ENCODE measurements around the gene TRPM4.
A peak's percentile ranks its signal among the peaks of the same experiment; 100 is the strongest.
"Not testable (repeated sequence)": the region's sequence is repeated elsewhere in the genome, so short reads cannot be mapped to it uniquely, and the experiment has no call there.

TRPM4 gene

GRCh38 chr19:49127225-49127624 lies 30.4 kb upstream of the TRPM4 start:
- not testable (repeated sequence) for DNase-seq (ENCODE audit: low read depth)

DNA sequence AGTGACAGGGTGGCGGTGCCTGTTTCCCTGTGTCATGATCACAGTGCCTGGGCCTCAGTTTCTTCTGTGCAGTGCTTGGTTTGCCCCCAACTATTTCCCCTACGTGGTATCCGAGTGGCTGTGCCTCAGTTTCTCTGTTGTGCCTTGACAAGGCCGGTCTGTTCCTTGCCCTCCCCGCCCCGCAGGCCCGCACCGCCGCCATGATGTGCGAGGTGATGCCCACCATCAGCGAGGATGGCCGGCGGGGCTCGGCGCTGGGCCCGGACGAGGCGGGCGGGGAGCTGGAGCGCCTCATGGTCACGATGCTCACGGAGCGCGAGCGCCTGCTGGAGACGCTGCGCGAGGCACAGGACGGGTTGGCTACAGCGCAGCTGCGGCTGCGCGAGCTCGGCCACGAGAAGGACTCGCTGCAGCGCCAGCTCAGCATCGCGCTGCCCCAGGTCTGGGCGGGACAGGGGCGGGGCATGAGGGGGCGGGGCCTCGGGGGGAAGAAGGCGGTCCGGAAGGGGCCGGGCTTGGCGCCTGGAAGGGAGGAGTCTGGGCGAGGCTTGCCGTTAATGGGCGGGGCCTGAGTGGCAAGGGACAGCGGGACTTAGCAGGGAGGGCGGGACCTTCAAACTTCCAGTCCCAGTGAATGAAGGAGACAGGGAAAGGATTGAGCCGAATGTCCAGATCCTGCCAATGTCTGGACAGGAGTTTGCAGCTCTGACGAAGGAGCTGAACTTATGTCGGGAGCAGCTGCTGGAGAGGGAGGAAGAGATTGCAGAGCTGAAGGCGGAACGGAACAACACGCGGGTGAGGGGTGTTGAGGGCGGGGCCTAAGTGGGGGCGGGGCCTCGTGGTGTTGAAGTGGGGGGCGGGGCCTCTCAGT lies 29.7 kb upstream of the TRPM4 start:
- DNase-seq (ENCODE audit: low read depth) = peak; percentile 87

GRCh38 chr19:49128545-49129237 lies 28.9 kb upstream of the TRPM4 start:
- no peak for DNase-seq (ENCODE audit: low read depth)

DNA sequence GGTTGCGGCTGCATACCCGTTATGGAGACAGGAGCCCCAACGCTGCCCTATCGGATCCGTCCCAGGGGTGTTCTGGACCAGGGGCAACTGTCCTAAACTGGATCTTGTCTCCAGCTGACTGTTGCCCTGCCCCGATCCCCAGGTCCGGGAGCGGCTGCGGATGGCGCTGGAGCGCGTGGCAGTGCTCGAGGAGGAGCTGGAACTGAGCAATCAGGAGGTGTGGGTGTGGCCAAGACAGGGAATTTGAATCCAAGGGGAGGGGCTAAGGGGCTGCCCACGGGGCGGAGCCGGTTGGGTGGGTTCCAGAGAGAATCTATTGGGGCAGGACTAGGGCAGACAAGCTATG lies 28.4 kb upstream of the TRPM4 start:
- DNase-seq (ENCODE audit: low read depth) = no peak

GRCh38 chr19:49130325-49130724 lies 27.3 kb upstream of the TRPM4 start:
- DNase-seq (ENCODE audit: low read depth) = no peak

GRCh38 chr19:49132974-49133609 lies 24.5 kb upstream of the TRPM4 start:
- DNase-seq (ENCODE audit: low read depth) = no peak

- no peak for DNase-seq (ENCODE audit: low read depth)
Observed at GRCh38 chr19:49133621-49134454, 23.8 kb upstream of the TRPM4 start.

DNA sequence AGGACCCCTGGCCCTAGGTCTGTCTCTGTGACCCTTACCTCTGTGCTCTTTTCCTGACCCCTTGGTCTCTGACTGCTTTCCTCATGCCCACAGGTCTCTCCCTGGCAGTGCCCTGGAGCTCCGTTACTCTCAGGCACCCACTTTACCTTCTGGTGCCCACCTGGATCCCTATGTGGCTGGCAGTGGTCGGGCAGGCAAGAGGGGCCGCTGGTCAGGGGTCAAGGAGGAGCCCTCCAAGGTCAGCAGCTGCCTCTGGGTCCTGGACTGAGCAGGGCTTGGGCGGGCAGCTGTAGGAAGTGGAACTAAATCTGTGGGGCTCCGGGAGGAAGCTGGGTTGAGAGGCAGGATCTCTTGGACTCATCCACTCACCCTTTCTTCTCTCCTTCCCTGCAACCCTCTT lies 21.9 kb upstream of the TRPM4 start:
- DNase-seq (ENCODE audit: low read depth) = no peak

DNA sequence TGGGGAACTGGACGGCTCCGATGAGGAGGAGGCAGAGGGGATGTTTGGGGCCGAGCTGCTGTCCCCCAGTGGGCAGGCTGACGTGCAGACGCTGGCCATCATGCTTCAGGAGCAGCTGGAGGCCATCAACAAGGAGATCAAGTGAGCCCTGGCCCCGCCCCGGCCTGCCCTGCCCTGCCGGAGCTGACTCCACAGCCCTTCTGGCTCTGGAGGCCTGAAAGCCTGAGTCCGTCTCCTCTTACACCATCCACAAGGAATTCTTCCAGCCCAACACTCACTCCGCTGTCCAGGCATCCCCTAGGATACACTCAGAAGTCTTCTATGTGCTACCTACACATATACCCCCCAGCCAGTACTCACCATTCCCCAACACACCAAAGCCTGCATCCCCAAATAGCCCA lies 20.8 kb upstream of the TRPM4 start:
- no peak for DNase-seq (ENCODE audit: low read depth)

- DNase-seq (ENCODE audit: low read depth) = no peak
Observed at GRCh38 chr19:49140951-49141350, 16.6 kb upstream of the TRPM4 start.

- no peak for DNase-seq (ENCODE audit: low read depth)
Observed at GRCh38 chr19:49141352-49141751, 16.2 kb upstream of the TRPM4 start.

DNA sequence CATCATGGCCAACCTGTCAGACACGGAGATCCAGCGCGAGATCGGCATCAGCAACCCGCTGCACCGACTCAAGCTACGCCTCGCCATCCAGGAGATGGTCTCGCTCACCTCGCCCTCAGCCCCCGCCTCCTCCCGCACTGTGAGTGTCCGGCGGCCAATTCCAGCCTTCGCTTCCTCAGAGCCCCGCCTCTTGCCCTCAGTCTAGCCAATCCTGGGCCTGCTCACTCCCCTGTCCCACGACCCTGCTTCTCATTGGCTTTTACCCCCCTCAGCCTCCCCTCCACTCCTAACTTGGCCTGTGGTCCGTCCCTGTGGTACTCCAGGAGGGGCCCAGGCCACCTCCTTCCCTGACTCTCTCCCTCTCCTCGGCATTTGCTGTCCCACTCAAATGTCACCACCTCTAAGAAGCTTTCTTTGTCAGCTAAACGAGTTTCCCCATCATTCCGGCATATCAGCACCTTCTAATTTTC lies 14.7 kb upstream of the TRPM4 start:
- DNase-seq (ENCODE audit: low read depth) = no peak

DNA sequence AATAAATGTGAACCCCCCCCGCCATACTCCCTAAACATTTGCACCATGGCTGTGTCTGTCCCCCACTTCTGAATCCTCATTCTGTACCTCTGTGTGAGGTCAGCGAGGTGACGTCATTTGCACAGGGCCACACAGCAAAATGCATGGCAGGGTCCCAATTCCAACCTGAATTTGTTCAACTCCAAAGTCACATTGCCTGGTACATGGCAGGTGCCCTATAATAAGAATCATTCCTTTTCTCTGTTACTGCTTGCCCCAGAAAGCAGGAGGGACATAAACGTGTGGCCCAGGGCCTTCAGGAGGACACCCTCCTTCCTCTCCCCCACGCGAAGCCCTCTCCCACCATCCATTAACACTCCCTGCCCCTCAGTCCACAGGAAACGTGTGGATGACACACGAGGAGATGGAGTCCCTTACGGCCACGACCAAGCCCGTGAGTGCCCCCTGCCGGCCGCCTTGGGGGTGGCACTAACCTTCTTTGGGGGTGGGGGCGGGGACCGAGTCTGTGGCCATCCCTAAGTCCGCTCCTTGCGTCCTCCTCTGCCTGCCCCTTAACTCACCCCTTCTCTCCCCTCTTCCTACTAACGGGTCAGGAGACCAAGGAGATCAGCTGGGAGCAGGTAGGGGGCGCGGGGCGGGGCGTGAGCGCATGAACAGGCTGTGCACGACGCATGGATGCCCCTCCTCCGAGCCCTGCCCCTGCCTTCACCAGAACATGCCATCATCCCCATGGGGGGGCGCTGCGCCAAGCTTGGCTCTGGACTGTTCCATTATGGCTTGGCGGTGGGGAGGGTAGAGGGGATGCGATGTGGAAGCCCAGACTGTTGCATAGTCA lies 11.8 kb upstream of the TRPM4 start:
- peak; percentile 62 for DNase-seq (ENCODE audit: low read depth)

DNA sequence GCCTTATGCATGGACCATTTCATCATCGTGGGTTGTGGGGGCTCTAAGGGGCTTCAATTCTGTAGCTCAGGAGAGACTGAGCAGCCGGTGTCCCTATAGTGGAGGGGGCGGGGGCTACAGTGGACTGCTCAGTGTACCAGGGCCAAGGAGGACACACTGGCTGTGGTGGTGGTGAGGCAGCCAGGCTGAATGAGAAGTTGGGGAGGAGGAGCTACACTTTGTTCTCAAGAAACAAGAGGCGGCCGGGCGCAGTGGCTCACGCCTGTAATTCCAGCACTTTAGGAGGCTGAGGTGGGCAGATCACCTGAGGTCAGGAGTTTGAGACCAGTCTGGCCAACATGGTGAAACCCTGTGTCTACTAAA lies 11.2 kb upstream of the TRPM4 start:
- DNase-seq (ENCODE audit: low read depth) = not testable (repeated sequence)

DNA sequence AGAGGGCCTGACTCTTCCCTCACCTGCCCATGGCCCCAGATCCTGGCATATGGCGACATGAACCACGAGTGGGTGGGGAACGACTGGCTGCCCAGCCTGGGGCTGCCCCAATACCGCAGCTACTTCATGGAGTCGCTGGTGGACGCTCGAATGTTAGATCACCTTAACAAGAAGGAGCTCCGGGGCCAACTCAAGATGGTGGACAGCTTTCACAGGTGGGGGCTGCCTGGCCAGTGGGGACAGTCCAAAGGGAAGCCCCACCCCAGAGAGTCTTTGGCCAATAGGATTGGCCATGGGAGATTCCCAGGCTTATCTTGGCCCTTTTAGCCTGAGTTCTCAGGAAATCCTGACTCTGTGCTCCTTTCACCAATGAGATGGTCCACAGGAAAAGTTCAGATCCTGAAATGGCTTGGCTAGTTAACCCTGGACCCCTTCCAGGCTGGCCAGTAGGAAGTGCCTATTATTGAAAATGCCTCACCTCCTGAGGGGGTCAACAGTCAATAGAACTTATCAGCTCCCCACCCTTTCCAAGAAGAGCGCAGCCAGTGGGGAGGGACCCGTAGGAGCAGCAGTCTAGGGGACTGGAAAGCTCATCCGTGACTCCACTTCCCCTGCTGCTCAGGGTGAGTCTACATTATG lies 9.4 kb upstream of the TRPM4 start:
- DNase-seq (ENCODE audit: low read depth) = no peak

GRCh38 chr19:49148784-49149651 lies 8.6 kb upstream of the TRPM4 start:
- peak; percentile 47 for DNase-seq (ENCODE audit: low read depth)

DNA sequence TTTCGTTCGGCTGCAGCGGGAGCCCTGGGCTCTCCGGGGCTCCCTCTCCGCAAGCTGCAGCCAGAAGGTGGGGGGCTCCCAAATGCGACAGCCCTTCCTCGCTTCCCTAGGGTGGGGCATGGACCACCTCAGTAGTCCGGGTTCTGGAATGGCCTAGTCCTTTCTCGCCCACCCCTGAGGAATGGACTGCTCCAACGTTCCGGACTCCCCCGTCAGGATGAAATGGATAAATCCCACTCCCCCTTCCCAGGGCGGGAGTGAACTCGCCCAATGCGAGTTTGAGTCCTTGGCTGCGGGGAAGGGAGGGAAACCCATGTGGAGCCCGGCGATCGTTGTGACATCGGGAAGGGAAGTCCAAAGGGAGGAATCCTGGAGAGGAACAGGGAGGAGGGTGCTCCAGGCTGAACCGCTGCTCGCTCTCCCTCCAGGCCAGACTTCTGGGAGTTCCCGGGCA lies 7.9 kb upstream of the TRPM4 start:
- no peak for DNase-seq (ENCODE audit: low read depth)

DNA sequence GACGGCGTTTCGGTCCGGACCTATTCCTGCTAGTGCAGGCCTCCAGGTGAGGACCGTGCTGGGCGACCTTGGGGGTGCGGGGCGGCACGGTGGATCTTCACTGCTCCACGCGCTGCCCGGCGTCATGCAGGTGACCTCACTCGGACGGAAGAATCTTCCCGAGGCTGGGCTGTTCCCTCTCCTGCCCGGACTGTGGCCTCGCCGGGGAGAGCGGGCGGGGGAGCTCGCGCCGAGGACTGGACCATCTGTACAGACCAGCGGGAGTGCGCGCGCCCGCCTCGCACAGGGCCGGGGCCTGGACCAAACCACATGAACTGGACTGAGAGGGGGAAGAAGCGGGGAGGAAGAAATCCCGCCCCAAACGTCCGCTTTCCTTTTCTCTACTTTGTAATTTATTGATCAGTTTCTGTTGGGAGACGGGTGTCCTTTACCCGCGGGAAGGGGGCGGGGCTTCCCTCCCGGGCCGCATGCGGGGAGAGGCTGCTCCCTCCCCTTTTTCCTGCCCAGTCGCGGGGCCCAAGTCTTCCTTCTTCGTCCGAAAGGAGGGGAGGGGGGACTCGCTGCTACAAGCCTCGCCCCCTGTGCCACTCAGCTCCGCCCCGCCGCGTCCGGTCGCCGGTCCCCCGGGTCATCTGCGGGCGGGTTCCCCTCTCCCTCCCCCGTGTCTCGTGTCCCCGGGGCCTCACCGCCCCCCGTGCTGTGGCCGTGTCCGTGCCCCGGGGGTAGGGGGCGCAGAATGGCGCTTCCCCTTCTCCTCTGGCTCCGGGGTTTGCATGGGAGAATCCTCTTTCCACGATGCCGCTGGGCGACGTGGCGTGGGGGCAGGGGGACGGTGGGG lies 7.3 kb upstream of the TRPM4 start:
- DNase-seq (ENCODE audit: low read depth) = peak; percentile 15

- no peak for DNase-seq (ENCODE audit: low read depth)
Observed at GRCh38 chr19:49150944-49151243, 6.7 kb upstream of the TRPM4 start.
